HepG2 (cell line): ENCODE data around the gene RRP9. TPM values are rescaled to one million over a fixed set of nuclear protein-coding genes. Genes with fewer than 3 reads are reported as not detected.

Source experiments
- ARNTL ChIP-seq: sonication (generic); formaldehyde crosslinking; IDR thresholded peaks from 2 replicates; pipeline ENCODE4 v1.4.0; 2020; ENCODE audit warnings: mild to moderate bottlenecking, missing genetic modification reagents
- BORCS8-MEF2B ChIP-seq: sonication (generic); formaldehyde crosslinking; IDR thresholded peaks from 2 replicates; pipeline ENCODE4 v1.8.0; 2022; ENCODE audit warnings: mild to moderate bottlenecking, missing genetic modification reagents
- CEBPB ChIP-seq: IDR thresholded peaks from 2 replicates; pipeline ENCODE4 v1.6.1; 2011; ENCODE audit warnings: low read depth, low read length, improper control_type of control experiment, borderline replicate concordance
- GMEB2 ChIP-seq: IDR thresholded peaks from 2 replicates; pipeline ENCODE4 v1.6.1; 2016; ENCODE audit warnings: missing biosample characterization, missing genetic modification reagents, low read depth
- GTF2F1 ChIP-seq: fragments of 150-350 bp; IDR thresholded peaks from 2 replicates; pipeline ENCODE4 v1.6.1; 2014; ENCODE audit warnings: low read length
- HDAC6 ChIP-seq: fragments of 200-600 bp; sonication (generic); IDR thresholded peaks from 2 replicates; pipeline ENCODE4 v1.7.0; 2017; ENCODE audit warnings: mild to moderate bottlenecking, antibody characterized with exemption, low read length, low read depth
- HNF1A ChIP-seq, 2 experiments: sonication (generic) in 1 of 2; formaldehyde crosslinking in 1 of 2; IDR thresholded peaks; 2 replicates each; pipeline versions ENCODE4 v1.4.0 to v1.6.1; 2016 to 2020; ENCODE audit warnings: borderline replicate concordance in 1 of 2, low read depth in 1 of 2, mild to moderate bottlenecking in 1 of 2, missing genetic modification reagents in 1 of 2
- MEIS1 ChIP-seq: sonication (generic); formaldehyde crosslinking; IDR thresholded peaks from 2 replicates; pipeline ENCODE4 v1.9.0; 2021; ENCODE audit warnings: mild to moderate bottlenecking, missing genetic modification reagents, moderate library complexity, borderline replicate concordance
- NBN ChIP-seq: fragments of 450-650 bp; conservative IDR thresholded peaks from 2 replicates; pipeline ENCODE4 v1.6.1; 2017
- NFE2L2 ChIP-seq: fragments of 150-350 bp; IDR thresholded peaks from 2 replicates; pipeline ENCODE4 v1.6.1; 2014; ENCODE audit warnings: low read length
- RARG ChIP-seq: sonication (generic); formaldehyde crosslinking; IDR thresholded peaks from 2 replicates; pipeline ENCODE4 v1.4.0; 2020; ENCODE audit warnings: low read depth, mild to moderate bottlenecking, missing genetic modification reagents
- SMAD1 ChIP-seq: sonication (generic); formaldehyde crosslinking; IDR thresholded peaks from 2 replicates; pipeline ENCODE4 v1.4.0; 2020; ENCODE audit warnings: missing genetic modification reagents, low read depth, mild to moderate bottlenecking, borderline replicate concordance
- TSC22D2 ChIP-seq: sonication (generic); formaldehyde crosslinking; IDR thresholded peaks from 2 replicates; pipeline ENCODE4 v1.5.1; 2020; ENCODE audit warnings: missing genetic modification reagents, mild to moderate bottlenecking, borderline replicate concordance
- U2AF1 ChIP-seq: fragments of 200-400 bp; formaldehyde crosslinking; optimal IDR thresholded peaks from 2 replicates; pipeline ENCODE3; 2017; ENCODE audit warnings: mild to moderate bottlenecking, low read depth, low read length
- ZNF17 ChIP-seq: sonication (generic); formaldehyde crosslinking; IDR thresholded peaks from 2 replicates; pipeline ENCODE4 v1.5.0; 2020; ENCODE audit warnings: mild to moderate bottlenecking, missing genetic modification reagents
- ZNF547 ChIP-seq: sonication (generic); formaldehyde crosslinking; IDR thresholded peaks from 2 replicates; pipeline ENCODE4 v1.5.1; 2020; ENCODE audit warnings: mild to moderate bottlenecking, missing genetic modification reagents
- polyA plus RNA-seq, 8 experiments: library from polyadenylated mRNA; depleted of rRNA in 3 of 8; stranded (reverse) in 7 of 8; unstranded in 1 of 8; fragments of >200 nt; fragmentation: Illumina TruSeq in 4 of 8; extraction: Trizol in 4 of 8; gene quantifications; 2 replicates each; pipeline versions ENCODE4 v1.2.1 to v1.2.3, GENCODE V29; 2011 to 2016; ENCODE audit warnings: low read depth in 4 of 8, missing spikeins in 1 of 8, mixed read lengths in 1 of 8; ENCODE audit not compliant: insufficient read depth in 1 of 8
- total RNA-seq, 5 experiments: library from RNA; depleted of rRNA; stranded (reverse); fragments of >200 nt; fragmentation: Illumina TruSeq; extraction: Trizol; gene quantifications; 2 replicates each; pipeline ENCODE4 v1.2.3, GENCODE V29; 2016; ENCODE audit warnings: low read depth in 1 of 5
- TF ChIP-seq, protein P1 (sequence below): sonication (generic); formaldehyde crosslinking; IDR thresholded peaks from 2 replicates; pipeline ENCODE4 v1.4.0; 2020; ENCODE audit warnings: mild to moderate bottlenecking, missing genetic modification reagents, borderline replicate concordance
- TF ChIP-seq, protein P2 (sequence below): sonication (generic); formaldehyde crosslinking; IDR thresholded peaks from 2 replicates; pipeline ENCODE4 v1.5.1; 2020; ENCODE audit warnings: mild to moderate bottlenecking, missing genetic modification reagents, borderline replicate concordance
- TF ChIP-seq, protein P3 (sequence below): IDR thresholded peaks from 2 replicates; pipeline ENCODE4 v1.6.1; 2016; ENCODE audit warnings: missing genetic modification reagents, missing compliant biosample characterization

RRP9 gene
- total and polyA plus RNA-seq, 2 of the 13 experiments (the other 11 are each of a cell fraction or from before 2014, with no cell fraction given) = 14.8 to 44.0 TPM

DNA sequence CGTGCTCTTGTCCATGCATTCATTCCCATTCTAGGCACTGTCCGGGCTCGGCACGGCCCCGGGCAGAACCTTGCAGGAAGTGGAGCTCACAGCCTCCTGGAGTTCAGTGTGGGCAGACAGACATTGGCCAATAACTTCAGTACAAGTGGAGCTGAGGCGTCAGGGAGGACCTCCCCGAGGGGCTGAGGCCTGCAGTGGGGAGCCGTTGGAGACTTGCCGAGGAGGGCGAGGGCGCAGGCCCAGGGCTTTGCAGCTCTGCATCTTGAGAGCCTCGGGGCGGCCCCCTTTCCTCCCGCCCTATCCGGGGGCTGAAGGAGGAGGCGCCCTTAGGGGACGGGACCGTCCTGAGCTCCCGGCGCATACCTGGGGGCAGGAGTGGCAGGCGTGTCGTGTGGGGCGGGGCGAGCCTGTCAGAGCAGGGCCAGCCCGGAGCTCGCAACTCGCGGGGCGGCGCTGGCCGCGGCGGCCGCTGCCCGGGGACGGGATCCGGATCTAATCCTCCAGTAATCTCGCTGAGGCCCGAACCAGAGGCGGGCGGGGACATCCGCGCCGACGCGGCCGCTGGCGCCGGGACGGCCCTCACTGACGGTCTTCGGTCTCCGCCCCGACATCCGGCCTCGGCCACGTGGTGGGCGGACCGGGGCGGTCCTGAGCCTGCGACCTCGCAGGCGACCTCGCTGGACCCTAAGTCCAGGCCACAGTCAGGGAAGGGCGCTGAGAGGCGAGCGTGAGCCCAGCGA lies 41.3 kb upstream of the RRP9 start, which contains the start of gene ACY1 (continued):
- TF ChIP-seq HNF1A (IDR thresholded peaks at IDR 0.05; ENCODE audit: low read depth) (peak; percentile 19; the same call in 1 of the 2 replicates), HNF1A (CRISPR knock-in tag; IDR thresholded peaks at IDR 0.05; ENCODE audit: borderline replicate concordance) (peak; percentile 66; the same call in 1 of the 2 replicates), ZNF17 (CRISPR knock-in tag) (no peak), SMAD1 (peak; percentile 91), BORCS8-MEF2B (peak; percentile 82; the same call in 1 of the 2 replicates), HDAC6 (no peak), ARNTL (CRISPR knock-in tag) (peak; percentile 99), GTF2F1 (no peak), U2AF1 (no peak), RARG (CRISPR knock-in tag) (peak; percentile 89; the same call in 1 of the 2 replicates), NBN (no peak), GMEB2 (no peak), CEBPB (no peak), ZNF547 (CRISPR knock-in tag) (peak; percentile 81; the same call in 1 of the 2 replicates), TSC22D2 (CRISPR knock-in tag) (no peak), MEIS1 (CRISPR knock-in tag) (peak; percentile 93), NFE2L2 (no peak)
- TF ChIP-seq, protein P1, sequence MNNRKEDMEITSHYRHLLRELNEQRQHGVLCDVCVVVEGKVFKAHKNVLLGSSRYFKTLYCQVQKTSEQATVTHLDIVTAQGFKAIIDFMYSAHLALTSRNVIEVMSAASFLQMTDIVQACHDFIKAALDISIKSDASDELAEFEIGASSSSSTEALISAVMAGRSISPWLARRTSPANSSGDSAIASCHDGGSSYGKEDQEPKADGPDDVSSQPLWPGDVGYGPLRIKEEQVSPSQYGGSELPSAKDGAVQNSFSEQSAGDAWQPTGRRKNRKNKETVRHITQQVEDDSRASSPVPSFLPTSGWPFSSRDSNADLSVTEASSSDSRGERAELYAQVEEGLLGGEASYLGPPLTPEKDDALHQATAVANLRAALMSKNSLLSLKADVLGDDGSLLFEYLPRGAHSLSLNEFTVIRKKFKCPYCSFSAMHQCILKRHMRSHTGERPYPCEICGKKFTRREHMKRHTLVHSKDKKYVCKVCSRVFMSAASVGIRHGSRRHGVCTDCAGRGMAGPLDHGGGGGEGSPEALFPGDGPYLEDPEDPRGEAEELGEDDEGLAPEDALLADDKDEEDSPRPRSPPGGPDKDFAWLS (CRISPR knock-in tag) = no peak; the same call in 1 of the 2 replicates
- TF ChIP-seq, protein P2, sequence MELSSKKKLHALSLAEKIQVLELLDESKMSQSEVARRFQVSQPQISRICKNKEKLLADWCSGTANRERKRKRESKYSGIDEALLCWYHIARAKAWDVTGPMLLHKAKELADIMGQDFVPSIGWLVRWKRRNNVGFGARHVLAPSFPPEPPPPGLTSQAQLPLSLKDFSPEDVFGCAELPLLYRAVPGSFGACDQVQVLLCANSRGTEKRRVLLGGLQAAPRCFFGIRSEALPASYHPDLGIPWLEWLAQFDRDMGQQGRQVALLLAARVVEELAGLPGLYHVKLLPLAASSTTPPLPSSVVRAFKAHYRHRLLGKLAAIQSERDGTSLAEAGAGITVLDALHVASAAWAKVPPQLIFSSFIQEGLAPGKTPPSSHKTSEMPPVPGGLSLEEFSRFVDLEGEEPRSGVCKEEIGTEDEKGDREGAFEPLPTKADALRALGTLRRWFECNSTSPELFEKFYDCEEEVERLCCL (CRISPR knock-in tag) = no peak; the same call in 1 of the 2 replicates
- TF ChIP-seq, protein P3, sequence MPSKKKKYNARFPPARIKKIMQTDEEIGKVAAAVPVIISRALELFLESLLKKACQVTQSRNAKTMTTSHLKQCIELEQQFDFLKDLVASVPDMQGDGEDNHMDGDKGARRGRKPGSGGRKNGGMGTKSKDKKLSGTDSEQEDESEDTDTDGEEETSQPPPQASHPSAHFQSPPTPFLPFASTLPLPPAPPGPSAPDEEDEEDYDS (CRISPR knock-in tag) = peak; percentile 94
